GM10266 (cell line): Measurements from ENCODE around the gene LRRTM4.

Source experiments
- DNase-seq: peaks from one replicate; pipeline ENCODE4 v3.0.0; 2012; ENCODE audit errors: extremely low spot score
- CTCF ChIP-seq: IDR thresholded peaks from 2 replicates; pipeline ENCODE4 v1.5.1; 2012; ENCODE audit warnings: mild to moderate bottlenecking, low read depth; ENCODE audit not compliant: control insufficient read depth, insufficient read depth; ENCODE audit errors: missing control alignments

LRRTM4 gene

DNA sequence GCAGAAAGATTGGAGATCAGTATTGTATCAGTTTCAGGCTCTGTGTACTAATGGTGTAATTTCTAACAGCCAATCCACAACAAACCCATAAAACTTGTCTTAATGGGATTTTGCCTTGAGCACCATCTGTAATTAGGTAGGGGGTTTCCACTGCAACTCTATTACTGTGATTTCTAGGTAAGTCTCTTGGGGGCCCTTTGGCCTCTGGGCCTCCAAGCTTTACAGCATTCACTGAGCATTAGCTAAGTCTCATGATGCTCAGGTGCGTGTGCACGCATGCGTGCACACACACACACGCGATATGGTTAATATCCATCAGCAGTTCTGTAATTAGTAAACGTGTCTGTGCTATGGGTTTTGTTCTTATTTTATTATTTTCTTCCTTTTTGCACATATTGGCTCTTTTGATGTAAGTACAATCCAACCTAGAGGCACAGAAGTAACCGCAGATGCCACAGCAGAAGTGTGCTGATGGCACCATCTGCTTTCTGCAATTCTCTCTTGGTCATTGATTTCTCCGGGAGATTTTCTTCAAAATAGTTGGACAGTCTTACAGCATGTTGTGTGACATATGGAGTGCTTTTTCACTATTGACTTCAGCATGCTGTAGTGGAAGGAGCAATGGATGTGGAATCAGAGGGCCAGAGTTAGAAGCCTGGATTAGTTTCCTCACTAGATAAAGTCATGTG lies 592.0 kb downstream of the LRRTM4 start:
- DNase-seq, result no peak

DNA sequence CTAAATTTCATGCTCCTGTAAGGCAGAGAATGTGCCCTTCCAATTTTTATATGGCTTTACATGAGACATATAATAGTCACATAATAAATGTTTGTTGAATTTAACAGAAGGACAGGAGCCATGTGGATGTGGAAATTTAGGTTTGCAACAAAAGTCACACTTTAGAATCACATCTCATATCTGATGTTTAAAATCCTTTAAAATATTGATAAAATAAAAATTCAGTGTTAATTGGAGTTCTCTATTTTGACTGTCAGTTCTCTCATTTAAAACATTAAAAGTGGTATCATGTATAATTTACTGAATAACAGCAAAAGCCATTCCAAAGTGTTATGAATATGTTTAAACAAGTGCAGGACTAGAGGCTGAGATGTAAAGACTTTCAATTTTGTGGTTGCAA lies 594.1 kb downstream of the LRRTM4 start:
- no peak for DNase-seq
- TF ChIP-seq CTCF, result no peak

More for the DNA sequence above, 592.0 kb downstream of the LRRTM4 start:
- no peak for TF ChIP-seq CTCF

GRCh38 chr2:76921006-76921405 lies 601.2 kb downstream of the LRRTM4 start:
- DNase-seq, result no peak
- TF ChIP-seq CTCF, result no peak

- DNase-seq, result no peak
- TF ChIP-seq CTCF, result no peak
Observed at GRCh38 chr2:76895469-76895868, 626.7 kb downstream of the LRRTM4 start.

DNA sequence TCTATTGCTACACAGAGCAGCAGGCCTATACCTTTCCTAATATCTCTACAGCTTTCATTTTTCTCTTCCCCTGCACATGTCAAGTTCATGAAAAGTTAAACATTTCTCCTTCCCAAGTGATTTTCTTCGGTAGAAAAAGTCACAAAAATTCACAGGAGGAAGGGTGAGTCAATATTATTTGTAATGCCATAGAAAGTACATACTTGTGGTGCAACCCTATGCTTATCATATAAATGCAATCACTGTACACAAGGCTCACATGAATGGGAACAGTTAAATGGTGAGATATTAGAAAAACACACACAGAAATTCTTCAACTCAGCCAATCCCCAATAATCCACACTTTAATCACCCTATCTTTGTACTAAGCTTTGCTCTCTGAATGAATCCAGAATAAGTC lies 651.6 kb downstream of the LRRTM4 start:
- TF ChIP-seq CTCF, result no peak
- no peak for DNase-seq

DNA sequence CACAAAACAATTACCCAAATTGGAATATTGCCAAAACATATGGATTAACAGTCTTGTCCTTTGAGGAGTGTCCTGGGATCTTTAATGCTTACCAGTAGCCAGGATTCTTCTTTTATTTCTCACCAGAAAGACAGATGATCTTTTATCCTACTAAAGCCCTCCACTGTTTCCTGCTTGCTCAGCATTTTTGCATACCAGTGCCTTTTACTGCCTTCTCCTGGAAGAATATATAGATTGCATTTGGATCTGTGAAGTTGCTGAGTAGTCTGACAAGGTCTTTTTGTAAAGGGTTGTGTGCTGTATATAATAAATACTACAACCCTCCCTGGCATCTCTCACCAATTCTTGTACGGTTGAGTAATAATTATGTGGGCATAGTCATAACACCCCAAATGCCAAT lies 652.2 kb downstream of the LRRTM4 start:
- no peak for TF ChIP-seq CTCF

DNA sequence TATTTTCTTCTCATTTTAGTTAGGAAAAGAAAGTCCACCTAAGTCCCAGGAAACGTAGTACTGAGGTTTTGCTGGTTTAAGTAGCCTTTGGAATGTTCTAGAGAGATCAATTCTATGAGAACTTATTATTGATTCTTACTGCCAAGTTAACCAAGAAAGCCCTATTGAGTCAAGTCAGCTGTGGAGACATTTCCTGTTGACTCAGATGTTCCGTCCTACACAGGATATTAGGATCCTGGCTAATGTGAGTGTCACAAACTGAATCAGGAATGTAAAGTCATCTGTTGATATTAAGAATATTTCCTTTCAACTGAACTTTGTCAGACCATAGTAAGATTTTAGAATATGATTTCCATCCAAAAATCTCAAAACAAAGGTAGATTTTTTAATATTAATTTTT lies 654.3 kb downstream of the LRRTM4 start:
- no peak for DNase-seq
- TF ChIP-seq CTCF, result no peak

More for the DNA sequence above, 652.2 kb downstream of the LRRTM4 start:
- DNase-seq, result no peak
